ENCODE data around the gene LYST. TPM values are rescaled to one million over a fixed set of nuclear protein-coding genes. Genes with fewer than 3 reads are reported as not detected.

Gene LYST
- polyA plus RNA-seq, 1 donor from 2014 or later, result 23.4 TPM

DNA sequence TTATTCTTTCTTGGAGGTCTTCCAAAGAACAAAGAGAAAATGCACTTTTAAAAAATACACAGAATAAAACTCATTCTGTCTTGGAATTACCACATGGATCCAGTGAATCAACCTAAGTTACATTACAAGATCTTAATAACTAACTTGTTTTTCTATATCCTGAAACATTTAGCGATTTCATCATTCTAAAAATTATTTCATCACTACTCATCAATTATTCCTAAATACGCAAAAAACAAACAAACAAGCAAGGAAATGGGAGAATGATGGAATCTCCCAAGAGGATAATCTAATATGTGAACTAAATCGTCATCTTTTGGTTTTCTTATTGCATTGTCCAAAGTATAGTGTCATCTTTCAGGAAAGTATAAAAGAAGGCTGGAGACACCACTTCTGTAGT lies 178.6 kb downstream of the LYST start:
- TF ChIP-seq, protein P1, sequence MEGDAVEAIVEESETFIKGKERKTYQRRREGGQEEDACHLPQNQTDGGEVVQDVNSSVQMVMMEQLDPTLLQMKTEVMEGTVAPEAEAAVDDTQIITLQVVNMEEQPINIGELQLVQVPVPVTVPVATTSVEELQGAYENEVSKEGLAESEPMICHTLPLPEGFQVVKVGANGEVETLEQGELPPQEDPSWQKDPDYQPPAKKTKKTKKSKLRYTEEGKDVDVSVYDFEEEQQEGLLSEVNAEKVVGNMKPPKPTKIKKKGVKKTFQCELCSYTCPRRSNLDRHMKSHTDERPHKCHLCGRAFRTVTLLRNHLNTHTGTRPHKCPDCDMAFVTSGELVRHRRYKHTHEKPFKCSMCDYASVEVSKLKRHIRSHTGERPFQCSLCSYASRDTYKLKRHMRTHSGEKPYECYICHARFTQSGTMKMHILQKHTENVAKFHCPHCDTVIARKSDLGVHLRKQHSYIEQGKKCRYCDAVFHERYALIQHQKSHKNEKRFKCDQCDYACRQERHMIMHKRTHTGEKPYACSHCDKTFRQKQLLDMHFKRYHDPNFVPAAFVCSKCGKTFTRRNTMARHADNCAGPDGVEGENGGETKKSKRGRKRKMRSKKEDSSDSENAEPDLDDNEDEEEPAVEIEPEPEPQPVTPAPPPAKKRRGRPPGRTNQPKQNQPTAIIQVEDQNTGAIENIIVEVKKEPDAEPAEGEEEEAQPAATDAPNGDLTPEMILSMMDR (IDR thresholded peaks at IDR 0.05; ENCODE audit: poor library complexity, severe bottlenecking), result no peak
- TF ChIP-seq MXI1 (conservative IDR thresholded peaks at IDR 0.05; ENCODE audit: poor library complexity, severe bottlenecking), result no peak
- no peak for TF ChIP-seq POLR2AphosphoS5 (IDR thresholded peaks at IDR 0.05)
- TF ChIP-seq EP300 (conservative IDR thresholded peaks at IDR 0.05; ENCODE audit: poor library complexity, severe bottlenecking), result no peak
- no peak for TF ChIP-seq RAD21 (conservative IDR thresholded peaks at IDR 0.05)
- TF ChIP-seq TAF1 (IDR thresholded peaks at IDR 0.05; ENCODE audit: low read depth), result no peak
- no peak for TF ChIP-seq SMC3 (conservative IDR thresholded peaks at IDR 0.05; ENCODE audit: poor library complexity)
- no peak for TF ChIP-seq EZH2 (IDR thresholded peaks at IDR 0.05; ENCODE audit: borderline replicate concordance, insufficient read depth, low read length, poor library complexity, severe bottlenecking)
- TF ChIP-seq, protein P2, sequence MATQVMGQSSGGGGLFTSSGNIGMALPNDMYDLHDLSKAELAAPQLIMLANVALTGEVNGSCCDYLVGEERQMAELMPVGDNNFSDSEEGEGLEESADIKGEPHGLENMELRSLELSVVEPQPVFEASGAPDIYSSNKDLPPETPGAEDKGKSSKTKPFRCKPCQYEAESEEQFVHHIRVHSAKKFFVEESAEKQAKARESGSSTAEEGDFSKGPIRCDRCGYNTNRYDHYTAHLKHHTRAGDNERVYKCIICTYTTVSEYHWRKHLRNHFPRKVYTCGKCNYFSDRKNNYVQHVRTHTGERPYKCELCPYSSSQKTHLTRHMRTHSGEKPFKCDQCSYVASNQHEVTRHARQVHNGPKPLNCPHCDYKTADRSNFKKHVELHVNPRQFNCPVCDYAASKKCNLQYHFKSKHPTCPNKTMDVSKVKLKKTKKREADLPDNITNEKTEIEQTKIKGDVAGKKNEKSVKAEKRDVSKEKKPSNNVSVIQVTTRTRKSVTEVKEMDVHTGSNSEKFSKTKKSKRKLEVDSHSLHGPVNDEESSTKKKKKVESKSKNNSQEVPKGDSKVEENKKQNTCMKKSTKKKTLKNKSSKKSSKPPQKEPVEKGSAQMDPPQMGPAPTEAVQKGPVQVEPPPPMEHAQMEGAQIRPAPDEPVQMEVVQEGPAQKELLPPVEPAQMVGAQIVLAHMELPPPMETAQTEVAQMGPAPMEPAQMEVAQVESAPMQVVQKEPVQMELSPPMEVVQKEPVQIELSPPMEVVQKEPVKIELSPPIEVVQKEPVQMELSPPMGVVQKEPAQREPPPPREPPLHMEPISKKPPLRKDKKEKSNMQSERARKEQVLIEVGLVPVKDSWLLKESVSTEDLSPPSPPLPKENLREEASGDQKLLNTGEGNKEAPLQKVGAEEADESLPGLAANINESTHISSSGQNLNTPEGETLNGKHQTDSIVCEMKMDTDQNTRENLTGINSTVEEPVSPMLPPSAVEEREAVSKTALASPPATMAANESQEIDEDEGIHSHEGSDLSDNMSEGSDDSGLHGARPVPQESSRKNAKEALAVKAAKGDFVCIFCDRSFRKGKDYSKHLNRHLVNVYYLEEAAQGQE (IDR thresholded peaks at IDR 0.05; ENCODE audit: borderline replicate concordance), result no peak
- no peaks in the 10 kb centered on the region for H3K27me3 ChIP-seq (ENCODE audit: insufficient read depth, low read depth, low read length)
- no peaks in the 10 kb centered on the region for H3K9me3 ChIP-seq (ENCODE audit: low read length)
- H3K4me3 ChIP-seq (ENCODE audit: low read length), result no peak overlapping the region
- no peak overlapping the region for H3K27ac ChIP-seq (ENCODE audit: low read length)
- no peaks in the 10 kb centered on the region for H4K20me1 ChIP-seq (ENCODE audit: insufficient read depth)
- H2AFZ ChIP-seq (ENCODE audit: low read depth, low read length), result no peak overlapping the region
- H3K9ac ChIP-seq (ENCODE audit: low read length), result no peak overlapping the region
- H3K9me2 ChIP-seq (ENCODE audit: insufficient read depth, low read length), result no peaks in the 10 kb centered on the region
- H3K36me3 ChIP-seq (ENCODE audit: insufficient read depth, low read length), result no peaks in the 10 kb centered on the region
- H3K4me2 ChIP-seq (ENCODE audit: low read length), result no peak overlapping the region
- no peaks in the 10 kb centered on the region for H3F3A ChIP-seq (ENCODE audit: insufficient read depth, low read length, poor library complexity, severe bottlenecking)
- no peaks in the 10 kb centered on the region for H3K79me2 ChIP-seq (replicated peaks; ENCODE audit: insufficient read depth, low read length)

DNA sequence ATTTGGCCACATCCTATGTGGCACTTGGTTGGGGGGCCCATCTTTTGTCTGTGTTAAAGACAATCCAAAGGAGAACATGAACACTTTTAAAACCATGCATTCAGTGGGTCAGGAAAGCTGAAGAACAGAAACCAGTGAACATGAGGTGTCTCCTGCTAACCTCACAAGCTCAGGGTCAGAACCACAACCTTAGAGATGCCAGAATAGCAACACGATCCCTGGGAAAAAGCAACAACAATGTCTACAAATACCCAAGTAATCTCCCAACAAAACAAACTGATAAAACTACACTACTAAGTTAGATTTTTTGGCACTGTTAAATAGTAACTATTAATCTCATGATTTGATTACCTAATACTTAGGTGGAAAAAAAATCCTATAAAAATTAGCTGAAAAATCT lies 183.1 kb downstream of the LYST start:
- no peaks in the 10 kb centered on the region for H3K36me3 ChIP-seq (ENCODE audit: insufficient read depth, low read length)
- H3K9me3 ChIP-seq (ENCODE audit: low read length), result no peaks in the 10 kb centered on the region
- no peak overlapping the region for H3K4me3 ChIP-seq (ENCODE audit: low read length)
- no peaks in the 10 kb centered on the region for H4K20me1 ChIP-seq (ENCODE audit: insufficient read depth)
- H3K27ac ChIP-seq (ENCODE audit: low read length), result no peak overlapping the region
- no peaks in the 10 kb centered on the region for H3K9me2 ChIP-seq (ENCODE audit: insufficient read depth, low read length)
- H3K9ac ChIP-seq (ENCODE audit: low read length), result no peak overlapping the region
- TF ChIP-seq MXI1 (conservative IDR thresholded peaks at IDR 0.05; ENCODE audit: poor library complexity, severe bottlenecking) (no peak), RAD21 (conservative IDR thresholded peaks at IDR 0.05) (no peak), EP300 (conservative IDR thresholded peaks at IDR 0.05; ENCODE audit: poor library complexity, severe bottlenecking) (no peak), SMC3 (conservative IDR thresholded peaks at IDR 0.05; ENCODE audit: poor library complexity) (no peak), POLR2AphosphoS5 (IDR thresholded peaks at IDR 0.05) (no peak), EZH2 (IDR thresholded peaks at IDR 0.05; ENCODE audit: borderline replicate concordance, insufficient read depth, low read length, poor library complexity, severe bottlenecking) (no peak), TAF1 (IDR thresholded peaks at IDR 0.05; ENCODE audit: low read depth) (no peak)
- TF ChIP-seq, protein P1 (IDR thresholded peaks at IDR 0.05; ENCODE audit: poor library complexity, severe bottlenecking), result no peak
- TF ChIP-seq, protein P2 (IDR thresholded peaks at IDR 0.05; ENCODE audit: borderline replicate concordance), result no peak
- H3K27me3 ChIP-seq (ENCODE audit: insufficient read depth, low read depth, low read length), result no peaks in the 10 kb centered on the region
- H3K4me2 ChIP-seq (ENCODE audit: low read length), result no peak overlapping the region
- no peaks in the 10 kb centered on the region for H3F3A ChIP-seq (ENCODE audit: insufficient read depth, low read length, poor library complexity, severe bottlenecking)
- H3K79me2 ChIP-seq (replicated peaks; ENCODE audit: insufficient read depth, low read length), result no peaks in the 10 kb centered on the region
- H2AFZ ChIP-seq (ENCODE audit: low read depth, low read length), result no peak overlapping the region

All from neural cell (in vitro differentiated cells).